Sigmoid colon (tissue), 7 donors: ENCODE data around the gene RPL38. TPM values are rescaled to one million over a fixed set of nuclear protein-coding genes. Genes with fewer than 3 reads are reported as not detected.

Experiments used
- DNase-seq: peaks from one replicate; pipeline ENCODE4 v3.0.0-alpha.2; 2019
- H3K27ac ChIP-seq, 4 donors: fragments of 200-600 bp; sonication (generic); one replicate each; pipeline ENCODE4 v1.5.1; 2016 to 2019; ENCODE audit warnings: mild to moderate bottlenecking in 1 of 4
- H3K27me3 ChIP-seq, 3 donors: fragments of 200-600 bp; sonication (generic); one replicate each; pipeline ENCODE4 v1.5.1; 2019; ENCODE audit warnings: mild to moderate bottlenecking in 1 of 3
- H3K36me3 ChIP-seq, 4 donors: fragments of 200-600 bp; sonication (generic); one replicate each; pipeline ENCODE4 v1.5.1; 2016 to 2019
- H3K4me1 ChIP-seq, 4 donors: fragments of 200-600 bp; sonication (generic); one replicate each; pipeline ENCODE4 v1.5.1; 2017 to 2019
- H3K4me3 ChIP-seq, 4 donors: fragments of 200-600 bp; sonication (generic); one replicate each; pipeline ENCODE4 v1.5.1; 2017 to 2019; ENCODE audit warnings: mild to moderate bottlenecking in 2 of 4, moderate library complexity in 1 of 4
- H3K9me3 ChIP-seq, 4 donors: fragments of 200-600 bp in 3 of 4; sonication (generic) in 3 of 4; one replicate each; pipeline versions ENCODE4 v1.5.1 to v1.6.1; 2013 to 2019
- EP300 ChIP-seq, 4 donors: sonication (generic); formaldehyde crosslinking; IDR thresholded peaks; one replicate each; pipeline ENCODE4 v1.6.1; 2017; ENCODE audit warnings: antibody characterized with exemption in 4 of 4
- POLR2A ChIP-seq, 2 donors: fragments of 450-650 bp; IDR thresholded peaks; one replicate each; pipeline ENCODE4 v1.6.1; 2016; ENCODE audit warnings: antibody characterized with exemption in 2 of 2, mild to moderate bottlenecking in 2 of 2, moderate library complexity in 2 of 2
- POLR2AphosphoS5 ChIP-seq, 4 donors: sonication (generic); formaldehyde crosslinking; IDR thresholded peaks; one replicate each; pipeline ENCODE4 v1.6.1; 2017; ENCODE audit warnings: antibody characterized with exemption in 4 of 4
- WGBS, 2 donors: extraction: QIAGEN DNeasy Blood & Tissue Kit; methylation state at CpG; one replicate each; pipeline ENCODE4 v1.1.7; 2013; 5-methylcytosine and 5-hydroxymethylcytosine counted together
- intact Hi-C: fragments of 100-400 bp; cut with DNase I; formaldehyde crosslinking; loops from one replicate; pipeline ENCODE4 v1.15.1; 2023
- polyA plus RNA-seq, 3 donors: library from polyadenylated mRNA; stranded (reverse); fragments of 200-250 nt; gene quantifications; one replicate each; pipeline ENCODE4 v1.2.3, GENCODE V29; 2013
- total RNA-seq, 4 donors: library from RNA; depleted of rRNA; stranded (reverse); fragments of >200 nt; gene quantifications; one replicate each; pipeline ENCODE4 v1.1.0, GENCODE V29; 2016
- TF ChIP-seq, protein P1 (sequence below), 4 experiments: fragments of 450-650 bp in 3 of 4; fragments of 200-600 bp in 1 of 4; IDR thresholded peaks; one replicate each; pipeline ENCODE4 v1.5.1; 2016 to 2019; ENCODE audit warnings: antibody characterized with exemption in 4 of 4, mild to moderate bottlenecking in 3 of 4, moderate library complexity in 2 of 4
- donor health status: healthy with polysubstance abuse.
- donor health status: Bipolar disorder and iron deficiency.
- donor health status: healthy.

Gene RPL38
- total and polyA plus RNA-seq, 7 donors: 215 to 2,321 (median 718) TPM

DNA sequence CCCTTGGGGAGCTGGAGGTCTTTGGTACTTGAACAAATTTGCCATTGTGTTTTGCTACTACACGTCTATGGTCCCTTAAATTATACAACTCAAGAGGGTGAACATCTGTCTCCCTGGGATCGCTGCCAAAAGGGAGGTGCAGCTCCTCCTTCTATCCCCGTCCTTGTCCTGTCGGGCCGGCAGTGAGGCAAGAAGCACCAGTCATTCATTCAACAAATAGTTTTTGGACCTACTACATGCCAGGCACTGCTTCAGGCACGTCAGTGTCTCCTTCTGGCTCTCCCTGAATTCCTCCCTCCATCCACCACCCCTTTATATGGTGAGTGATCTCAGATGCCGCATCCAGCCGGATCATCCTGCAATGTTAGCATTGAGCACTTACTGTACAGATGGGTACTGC is 2.2 kb upstream of the RPL38 start:
- H3K4me1 ChIP-seq: peaks cover 0 to 34% (median 27%) of the 10 kb centered on the region in 4 donors
- H3K4me3 ChIP-seq: no peak overlapping the region
- H3K27ac ChIP-seq: no peak overlapping the region
- H3K9me3 ChIP-seq: no peaks in the 10 kb centered on the region
- intact Hi-C loops: loop anchor here (5.0 kb wide), 1 partner anchor 256 kb away; no protein-coding TSS in a partner anchor
- H3K36me3 ChIP-seq: peaks cover 5 to 16% (median 14%) of the 10 kb centered on the region in 4 donors
- 11 to 46% methylated on average over 8 of the region's 8 CpGs for WGBS, 2 donors
- H3K27me3 ChIP-seq: peaks cover 11 to 41% (median 20%) of the 10 kb centered on the region in 3 donors
- no peak for TF ChIP-seq POLR2AphosphoS5 (IDR thresholded peaks at IDR 0.05)
- no peak for TF ChIP-seq POLR2A (IDR thresholded peaks at IDR 0.05)
- no peak for TF ChIP-seq EP300 (IDR thresholded peaks at IDR 0.05)
- TF ChIP-seq, protein P1, sequence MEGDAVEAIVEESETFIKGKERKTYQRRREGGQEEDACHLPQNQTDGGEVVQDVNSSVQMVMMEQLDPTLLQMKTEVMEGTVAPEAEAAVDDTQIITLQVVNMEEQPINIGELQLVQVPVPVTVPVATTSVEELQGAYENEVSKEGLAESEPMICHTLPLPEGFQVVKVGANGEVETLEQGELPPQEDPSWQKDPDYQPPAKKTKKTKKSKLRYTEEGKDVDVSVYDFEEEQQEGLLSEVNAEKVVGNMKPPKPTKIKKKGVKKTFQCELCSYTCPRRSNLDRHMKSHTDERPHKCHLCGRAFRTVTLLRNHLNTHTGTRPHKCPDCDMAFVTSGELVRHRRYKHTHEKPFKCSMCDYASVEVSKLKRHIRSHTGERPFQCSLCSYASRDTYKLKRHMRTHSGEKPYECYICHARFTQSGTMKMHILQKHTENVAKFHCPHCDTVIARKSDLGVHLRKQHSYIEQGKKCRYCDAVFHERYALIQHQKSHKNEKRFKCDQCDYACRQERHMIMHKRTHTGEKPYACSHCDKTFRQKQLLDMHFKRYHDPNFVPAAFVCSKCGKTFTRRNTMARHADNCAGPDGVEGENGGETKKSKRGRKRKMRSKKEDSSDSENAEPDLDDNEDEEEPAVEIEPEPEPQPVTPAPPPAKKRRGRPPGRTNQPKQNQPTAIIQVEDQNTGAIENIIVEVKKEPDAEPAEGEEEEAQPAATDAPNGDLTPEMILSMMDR (IDR thresholded peaks at IDR 0.05): no peak
- DNase-seq: peak; percentile 89

GRCh38 chr17:74201948-74202347 is 1.5 kb upstream of the RPL38 start:
- intact Hi-C loops: loop anchor here (5.0 kb wide), 1 partner anchor 255 kb away; no protein-coding TSS in a partner anchor
- Histone ChIP-seq H3K4me3 (no peak overlapping the region), H3K36me3 (peaks cover 5 to 22% (median 16%) of the 10 kb centered on the region in 4 donors), H3K27ac (no peak overlapping the region), H3K27me3 (peaks cover 11 to 34% (median 14%) of the 10 kb centered on the region in 3 donors), H3K4me1 (peaks cover 0 to 38% (median 31%) of the 10 kb centered on the region in 4 donors), H3K9me3 (no peaks in the 10 kb centered on the region)
- no peak for DNase-seq
- TF ChIP-seq POLR2AphosphoS5 (IDR thresholded peaks at IDR 0.05) (no peak), POLR2A (IDR thresholded peaks at IDR 0.05) (no peak), EP300 (IDR thresholded peaks at IDR 0.05) (no peak)
- TF ChIP-seq, protein P1 (IDR thresholded peaks at IDR 0.05): no peak
- 75 to 87% methylated on average over 10 of the region's 10 CpGs for WGBS, 2 donors

- Histone ChIP-seq H3K36me3 (peaks cover 5 to 32% (median 19%) of the 10 kb centered on the region in 4 donors), H3K9me3 (no peaks in the 10 kb centered on the region), H3K27me3 (peaks cover 11 to 33% (median 14%) of the 10 kb centered on the region in 3 donors), H3K27ac (no peak overlapping the region), H3K4me3 (peak overlapping the region in 2 of 4 donors; percentile 56 to 77), H3K4me1 (peaks cover 0 to 48% (median 41%) of the 10 kb centered on the region in 4 donors)
- 38 to 42% methylated on average over 15 of the region's 15 CpGs for WGBS, 2 donors
- TF ChIP-seq EP300 (IDR thresholded peaks at IDR 0.05): no peak
- TF ChIP-seq POLR2A (IDR thresholded peaks at IDR 0.05): no peak
- TF ChIP-seq, protein P1 (IDR thresholded peaks at IDR 0.05): no peak
- no peak for TF ChIP-seq POLR2AphosphoS5 (IDR thresholded peaks at IDR 0.05)
- intact Hi-C loops: loop anchor here (5.0 kb wide), 1 partner anchor 254 kb away; no protein-coding TSS in a partner anchor
- no peak for DNase-seq
Observed at GRCh38 chr17:74202938-74203337, 540 bp upstream of the RPL38 start.

DNA sequence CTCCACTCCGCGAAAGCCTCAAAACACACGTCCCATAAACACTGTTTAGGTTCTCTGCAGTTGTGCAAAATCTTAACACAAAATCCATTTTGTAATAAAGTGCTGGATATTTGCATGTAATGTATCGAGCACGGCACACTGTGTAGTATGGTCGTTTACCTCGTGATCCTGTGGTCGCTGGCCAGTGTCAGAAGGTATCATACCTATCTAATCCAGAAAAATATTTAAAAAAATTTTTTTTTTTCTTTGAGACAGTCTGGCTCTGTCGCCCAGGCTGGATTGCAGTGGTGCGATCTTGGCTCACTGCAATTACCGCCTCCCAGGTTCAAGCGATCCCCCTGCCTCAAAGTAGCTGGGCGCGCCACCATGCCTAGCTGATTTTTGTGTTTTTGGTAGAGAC is 996 bp downstream of the RPL38 start:
- Histone ChIP-seq H3K27me3 (peaks cover 11 to 23% (median 14%) of the 10 kb centered on the region in 3 donors), H3K9me3 (no peaks in the 10 kb centered on the region), H3K27ac (peak overlapping the region; percentile 79 to 87 (median 82)), H3K4me3 (peak overlapping the region; percentile 56 to 77 (median 76)), H3K36me3 (peaks cover 5 to 47% (median 29%) of the 10 kb centered on the region in 4 donors), H3K4me1 (peaks cover 0 to 55% (median 43%) of the 10 kb centered on the region in 4 donors)
- TF ChIP-seq POLR2A (IDR thresholded peaks at IDR 0.05): no peak
- TF ChIP-seq, protein P1 (IDR thresholded peaks at IDR 0.05): no peak
- no peak for TF ChIP-seq EP300 (IDR thresholded peaks at IDR 0.05)
- TF ChIP-seq POLR2AphosphoS5 (IDR thresholded peaks at IDR 0.05): no peak
- 37 to 46% methylated on average over 14 of the region's 14 CpGs for WGBS, 2 donors
- intact Hi-C loops: loop anchor here (5.0 kb wide), 1 partner anchor 253 kb away; no protein-coding TSS in a partner anchor
- no peak for DNase-seq
